Activated CD8-positive, alpha-beta memory T cell treated with anti-CD3 and anti-CD28 coated beads, Interleukin-2, amount 50 U/mL, for 24 hours (primary cell): ENCODE data around the gene DIP2B.
"Not testable (repeated sequence)": the region's sequence is repeated elsewhere in the genome, so short reads cannot be mapped to it uniquely, and the experiment has no call there.

ENCODE experiments used
- DNase-seq: peaks from one replicate; pipeline ENCODE4 v3.0.0-alpha.2; 2020; ENCODE audit errors: extremely low read depth

The DIP2B gene

GRCh38 chr12:50549885-50550284, 45.1 kb downstream of the DIP2B start:
- no peak for DNase-seq

DNA sequence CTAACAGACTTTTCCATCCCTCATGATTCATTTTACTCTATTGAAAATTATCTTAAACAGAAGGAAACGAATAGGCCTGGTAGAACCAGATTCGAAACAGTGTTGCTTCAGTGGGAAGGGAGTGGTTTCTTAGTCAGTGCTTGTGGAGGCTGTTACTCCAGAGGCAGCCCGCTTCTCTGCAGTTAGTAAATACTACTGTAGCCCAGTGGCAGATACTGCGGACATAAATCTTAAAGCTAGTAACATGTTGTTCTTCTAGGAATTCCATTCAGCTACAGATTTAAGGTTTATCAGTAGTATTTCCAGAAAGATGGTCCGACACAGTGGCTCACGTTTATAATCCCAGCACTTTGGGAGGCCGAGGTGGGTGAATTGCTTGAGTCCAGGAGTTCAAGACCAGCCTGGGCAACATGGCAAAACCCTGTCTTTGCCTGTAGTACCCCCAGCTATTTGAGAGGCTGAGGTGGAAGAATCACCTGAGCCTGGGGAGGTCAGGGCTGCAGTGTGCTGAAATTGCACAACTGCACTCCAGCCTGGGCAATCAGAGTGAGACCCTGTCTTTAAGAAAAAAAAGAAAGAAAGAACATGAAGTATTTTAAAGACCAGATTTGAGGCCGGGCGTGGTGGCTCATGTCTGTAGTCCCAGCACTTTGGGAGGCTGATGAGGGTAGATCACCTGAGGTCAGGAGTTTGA, 45.9 kb downstream of the DIP2B start:
- DNase-seq = no peak

GRCh38 chr12:50551866-50552265, 47.1 kb downstream of the DIP2B start:
- DNase-seq = no peak

GRCh38 chr12:50554651-50555050, 49.9 kb downstream of the DIP2B start:
- DNase-seq = no peak

- no peak for DNase-seq
Measured at GRCh38 chr12:50555471-50555885, 50.7 kb downstream of the DIP2B start.

DNA sequence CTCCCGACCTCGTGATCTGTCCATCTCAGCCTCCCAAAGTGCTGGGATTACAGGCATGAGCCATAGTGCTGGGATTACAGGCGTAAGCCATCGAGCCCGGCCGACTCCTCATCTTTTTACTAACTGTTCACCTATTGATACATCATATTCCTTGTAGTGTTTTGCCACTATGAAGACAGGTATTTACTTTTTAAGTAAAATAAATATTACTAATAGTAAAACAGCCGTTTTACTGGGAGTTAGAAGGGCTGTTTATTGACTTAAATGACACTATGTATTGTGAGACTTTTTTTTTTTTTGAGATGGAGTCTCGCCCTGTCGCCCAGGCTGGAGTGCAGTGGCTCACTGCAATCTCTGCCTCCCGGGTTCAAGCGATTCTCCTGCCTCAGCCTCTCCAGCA, 51.5 kb downstream of the DIP2B start:
- DNase-seq = no peak

DNA sequence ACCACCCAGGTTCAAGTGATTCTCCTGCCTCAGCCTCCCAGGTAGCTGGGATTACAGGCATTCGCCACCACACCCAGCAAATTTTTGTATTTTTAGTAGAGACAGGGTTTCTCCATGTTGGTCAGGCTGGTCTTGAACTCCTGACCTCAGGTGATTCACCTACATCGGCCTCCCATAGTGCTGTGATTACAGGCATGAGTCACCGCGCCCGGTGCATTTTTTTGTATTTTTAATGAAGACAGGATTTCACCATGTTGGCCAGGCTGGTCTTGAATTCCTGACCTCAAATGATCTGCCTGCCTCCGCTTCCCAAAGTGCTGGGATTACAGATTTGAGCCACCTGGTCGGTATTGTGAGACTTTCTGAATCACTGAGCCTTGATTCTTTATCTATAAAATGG, 52.0 kb downstream of the DIP2B start:
- not testable (repeated sequence) for DNase-seq

DNA sequence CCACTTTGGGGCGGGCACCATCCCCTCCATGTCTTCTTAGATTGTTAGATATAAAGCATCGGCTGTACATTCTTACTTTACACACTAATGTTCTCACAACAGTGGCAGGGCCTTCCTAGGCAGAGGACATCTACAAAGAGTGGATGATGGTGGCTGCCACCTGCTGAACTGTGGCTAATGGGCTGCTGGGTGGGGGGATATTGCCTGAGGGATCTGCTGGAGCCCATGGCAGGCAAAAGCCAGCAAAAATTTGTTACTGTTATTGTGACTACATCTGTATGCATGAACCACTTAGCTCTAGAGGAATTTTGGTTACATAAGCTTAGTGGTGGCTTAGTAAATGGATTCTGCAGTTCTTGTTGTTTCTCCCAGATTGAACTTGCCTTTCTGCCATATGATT, 52.6 kb downstream of the DIP2B start:
- no peak for DNase-seq

GRCh38 chr12:50558970-50559369, 54.2 kb downstream of the DIP2B start:
- DNase-seq = no peak

DNA sequence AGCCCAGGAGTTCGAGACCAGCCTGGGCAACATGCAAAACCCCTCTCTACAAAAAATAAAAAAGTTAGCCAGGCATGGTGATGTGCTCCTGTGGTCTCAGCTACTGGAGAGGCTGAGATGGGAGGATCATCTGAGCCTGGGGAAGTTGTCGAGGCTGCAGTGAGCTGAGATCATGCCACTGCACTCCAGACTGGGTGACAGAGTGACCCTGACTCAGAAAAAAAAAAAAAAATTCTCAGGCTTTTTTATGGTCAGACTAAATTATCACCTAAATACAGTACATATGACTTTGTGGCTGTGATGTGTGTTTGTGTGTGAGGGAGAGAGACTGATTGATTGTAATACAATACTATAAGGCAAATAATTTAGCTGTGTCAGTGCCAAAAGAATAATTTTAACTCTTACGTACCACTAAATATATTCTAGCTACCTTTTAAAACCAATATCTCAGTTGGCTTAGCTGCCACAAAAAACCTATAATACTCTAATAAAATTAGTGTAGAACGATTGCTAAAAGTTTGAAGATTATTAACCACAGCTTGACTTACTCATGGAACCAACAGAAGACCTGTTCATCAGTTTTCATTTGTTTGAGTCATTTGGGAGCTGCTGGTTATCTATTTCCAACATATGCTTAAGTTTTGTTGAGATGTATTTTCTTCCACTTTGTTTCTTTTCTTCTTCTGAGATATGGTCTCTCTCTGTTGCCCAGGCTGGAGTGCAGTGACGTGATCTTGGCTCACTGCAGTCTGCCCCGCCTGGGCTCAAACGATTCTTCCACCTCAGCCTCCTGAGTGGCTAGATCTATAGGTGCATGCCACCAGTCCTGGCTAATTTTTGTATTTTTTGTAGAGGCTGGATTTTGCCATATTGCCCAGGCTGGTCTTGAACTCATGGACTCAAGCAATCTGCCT, 58.0 kb downstream of the DIP2B start:
- no peak for DNase-seq

- no peak for DNase-seq
Measured at GRCh38 chr12:50563434-50563787, 58.6 kb downstream of the DIP2B start.

DNA sequence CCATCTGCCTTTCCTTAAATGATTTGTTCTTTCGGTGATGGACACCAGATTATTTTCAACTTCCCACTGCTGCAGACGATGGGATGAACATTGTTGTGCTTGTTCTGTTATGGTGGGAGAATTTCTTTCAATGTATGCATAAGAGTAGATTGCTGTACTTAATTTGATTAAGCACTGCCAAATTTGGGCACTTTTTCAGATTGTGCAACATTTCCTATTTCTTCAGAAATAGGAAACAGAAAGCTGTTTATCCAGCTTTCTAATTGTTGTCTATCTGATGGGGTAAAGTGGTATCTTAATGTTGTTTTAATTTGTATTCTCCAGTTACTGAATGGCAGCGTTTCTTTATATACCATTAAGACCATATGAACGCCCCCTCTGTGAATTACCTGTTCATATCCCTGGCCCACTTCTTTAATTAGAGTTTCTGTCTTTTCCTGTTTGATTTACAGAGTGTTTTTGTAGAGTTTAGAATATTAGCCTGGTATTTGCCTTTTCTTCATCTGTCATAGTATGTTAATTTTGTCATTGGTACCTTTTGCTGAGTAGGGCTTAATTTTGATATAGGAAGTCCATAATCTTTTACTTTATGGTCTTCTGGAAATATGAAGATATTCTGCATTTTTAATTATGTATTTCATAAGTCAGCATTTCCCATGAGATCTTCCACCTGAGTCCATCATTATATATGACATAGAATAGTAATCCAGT, 59.6 kb downstream of the DIP2B start:
- no peak for DNase-seq

DNA sequence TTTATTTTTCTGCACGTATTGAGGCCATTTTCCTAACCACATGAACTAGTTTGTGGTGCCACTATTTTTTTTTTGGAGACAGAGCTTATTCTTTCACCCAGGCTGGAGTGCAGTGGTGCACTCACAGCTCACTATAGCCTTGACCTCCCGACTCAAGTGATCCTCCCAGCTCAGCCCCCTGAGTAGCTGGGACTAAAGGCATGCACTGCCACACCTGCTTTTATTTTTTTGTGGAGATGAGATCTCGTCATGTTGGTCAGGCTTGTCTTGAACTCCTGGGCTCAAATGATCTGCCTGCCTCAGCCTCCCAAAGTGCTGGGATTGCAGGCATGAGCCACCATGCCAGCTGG, 60.1 kb downstream of the DIP2B start:
- no peak for DNase-seq

DNA sequence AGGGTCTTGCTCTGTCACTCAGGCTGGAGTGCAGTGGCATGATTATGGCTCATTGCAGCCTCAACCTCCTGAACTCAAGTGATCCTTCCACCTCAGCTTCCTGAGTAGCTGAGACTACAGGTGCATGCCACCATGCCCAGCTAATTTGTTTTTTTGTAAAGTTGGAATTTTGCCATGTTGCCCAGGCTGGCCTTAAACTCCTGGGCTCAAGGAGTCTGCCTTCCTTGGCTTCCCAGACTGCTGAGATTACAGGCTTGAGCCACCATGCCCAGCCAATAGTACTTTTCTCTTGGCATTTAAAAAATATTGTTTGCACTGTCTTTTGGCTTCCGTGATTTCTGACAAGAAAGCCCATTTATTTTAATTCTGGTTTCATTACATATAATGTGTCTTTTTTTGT, 61.3 kb downstream of the DIP2B start:
- no peak for DNase-seq

GRCh38 chr12:50567926-50568325, 63.1 kb downstream of the DIP2B start:
- no peak for DNase-seq

GRCh38 chr12:50568338-50569091, 63.7 kb downstream of the DIP2B start:
- no peak for DNase-seq

GRCh38 chr12:50569321-50569720, 64.5 kb downstream of the DIP2B start:
- DNase-seq = no peak

DNA sequence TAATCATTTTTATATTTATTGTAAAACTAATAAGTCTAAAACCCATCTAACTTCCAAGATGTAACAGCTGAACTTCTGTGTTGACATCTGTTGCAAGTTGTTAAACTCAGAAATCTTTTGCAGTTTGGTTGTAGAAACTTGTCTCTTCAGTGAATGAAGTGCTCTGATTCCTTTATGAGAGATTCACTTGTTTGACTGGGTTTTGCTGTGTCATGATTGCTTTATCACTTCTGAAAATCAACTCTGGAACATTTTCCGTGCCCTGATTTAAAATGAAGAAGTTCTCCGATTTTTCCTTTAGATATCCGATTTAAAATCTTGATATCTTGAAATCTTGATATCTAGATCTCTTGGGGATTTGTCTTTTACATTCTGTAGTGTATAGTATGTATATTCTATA, 65.1 kb downstream of the DIP2B start:
- DNase-seq = no peak

- no peak for DNase-seq
Measured at GRCh38 chr12:50571786-50572185, 67.0 kb downstream of the DIP2B start.

- DNase-seq = no peak
Measured at GRCh38 chr12:50572287-50572686, 67.5 kb downstream of the DIP2B start.

GRCh38 chr12:50572760-50573159, 68.0 kb downstream of the DIP2B start:
- DNase-seq = no peak

GRCh38 chr12:50573271-50573670, 68.5 kb downstream of the DIP2B start:
- no peak for DNase-seq
